ENCODE results near the gene CLEC2L. TPM values are rescaled to one million over a fixed set of nuclear protein-coding genes. Genes with fewer than 3 reads are reported as not detected.

CLEC2L gene
- total and polyA plus RNA-seq, 2 experiments from 2014 or later = not detected

GRCh38 chr7:139487366-139488080 is 36.0 kb upstream of the CLEC2L start (continued):
- TF ChIP-seq ZNF462 (CRISPR knock-in tag; IDR thresholded peaks at IDR 0.05) (no peak), ZNF331 (CRISPR knock-in tag; IDR thresholded peaks at IDR 0.05; ENCODE audit: low read depth) (no peak), EZH2 (IDR thresholded peaks at IDR 0.05; ENCODE audit: low read depth, unreplicated experiment) (no peak), ETS1 (IDR thresholded peaks at IDR 0.05) (no peak), JUNB (IDR thresholded peaks at IDR 0.05; ENCODE audit: unreplicated experiment) (no peak)

GRCh38 chr7:139488810-139489209 is 34.7 kb upstream of the CLEC2L start:
- Histone ChIP-seq H3F3A (replicated peaks; ENCODE audit: low read depth) (no peaks in the 10 kb centered on the region), H3K79me2 (replicated peaks; ENCODE audit: insufficient read depth) (no peaks in the 10 kb centered on the region), H3K4me3 (no peak overlapping the region), H3K4me1 (ENCODE audit: insufficient read depth) (no peaks in the 10 kb centered on the region), H2AFZ (no peak overlapping the region), H3K27me3 (ENCODE audit: insufficient read depth) (peaks cover 6% of the 10 kb centered on the region; the same call in 1 of the 2 replicates), H3K36me3 (ENCODE audit: insufficient read depth) (no peaks in the 10 kb centered on the region), H4K20me1 (replicated peaks; ENCODE audit: insufficient read depth) (no peaks in the 10 kb centered on the region), H3K27ac (ENCODE audit: low read depth) (no peak overlapping the region), H3K9me2 (ENCODE audit: insufficient read depth) (no peaks in the 10 kb centered on the region), H3K4me2 (no peak overlapping the region)
- no peaks in the 10 kb centered on the region for H3K36me3 Mint-ChIP-seq (ENCODE audit: low read depth)
- no peak overlapping the region for H3K27ac Mint-ChIP-seq
- no peak for ATAC-seq
- no peak overlapping the region for H3K4me3 Mint-ChIP-seq
- peaks cover 2% of the 10 kb centered on the region; the same call in 1 of the 3 replicates for H3K4me1 Mint-ChIP-seq
- DNase-seq (ENCODE audit: low spot score) = no peak
- peaks cover 2% of the 10 kb centered on the region for H3K27me3 Mint-ChIP-seq (ENCODE audit: insufficient read depth, low read depth, poor library complexity)
- H3K9me3 Mint-ChIP-seq = peaks cover 5% of the 10 kb centered on the region
- TF ChIP-seq POLR2AphosphoS5 (IDR thresholded peaks at IDR 0.05; ENCODE audit: low read depth) (no peak), NANOG (IDR thresholded peaks at IDR 0.05; ENCODE audit: borderline replicate concordance) (no peak), EZH2phosphoT487 (IDR thresholded peaks at IDR 0.05; ENCODE audit: unreplicated experiment) (no peak), JUNB (IDR thresholded peaks at IDR 0.05; ENCODE audit: unreplicated experiment) (no peak), REST (IDR thresholded peaks at IDR 0.05; ENCODE audit: unreplicated experiment) (no peak), CREB1 (CRISPR knock-in tag; IDR thresholded peaks at IDR 0.05; ENCODE audit: low read depth) (no peak), ZNF114 (CRISPR knock-in tag; IDR thresholded peaks at IDR 0.05) (no peak)

Data from GM23338 (cell line).